Tibial nerve (tissue), 4 donors: Measurements from ENCODE around the gene BTBD10.

Experiments
- EP300 ChIP-seq, 2 donors: sonication (generic); formaldehyde crosslinking; IDR thresholded peaks; one replicate each; pipeline ENCODE4 v1.6.1; 2017; ENCODE audit warnings: antibody characterized with exemption in 2 of 2, mild to moderate bottlenecking in 1 of 2
- POLR2A ChIP-seq, 2 donors: fragments of 450-650 bp; IDR thresholded peaks; one replicate each; pipeline ENCODE4 v1.6.1; 2017; ENCODE audit warnings: antibody characterized with exemption in 2 of 2, mild to moderate bottlenecking in 2 of 2, moderate library complexity in 2 of 2
- TF ChIP-seq, protein P1 (sequence below), 5 experiments: fragments of 200-600 bp in 3 of 5; fragments of 450-650 bp in 2 of 5; sonication (generic) in 3 of 5; IDR thresholded peaks; one replicate each; pipeline ENCODE4 v1.5.1; 2016 to 2019; ENCODE audit warnings: antibody characterized with exemption in 5 of 5, mild to moderate bottlenecking in 3 of 5, moderate library complexity in 2 of 5

- TF ChIP-seq, protein P1, sequence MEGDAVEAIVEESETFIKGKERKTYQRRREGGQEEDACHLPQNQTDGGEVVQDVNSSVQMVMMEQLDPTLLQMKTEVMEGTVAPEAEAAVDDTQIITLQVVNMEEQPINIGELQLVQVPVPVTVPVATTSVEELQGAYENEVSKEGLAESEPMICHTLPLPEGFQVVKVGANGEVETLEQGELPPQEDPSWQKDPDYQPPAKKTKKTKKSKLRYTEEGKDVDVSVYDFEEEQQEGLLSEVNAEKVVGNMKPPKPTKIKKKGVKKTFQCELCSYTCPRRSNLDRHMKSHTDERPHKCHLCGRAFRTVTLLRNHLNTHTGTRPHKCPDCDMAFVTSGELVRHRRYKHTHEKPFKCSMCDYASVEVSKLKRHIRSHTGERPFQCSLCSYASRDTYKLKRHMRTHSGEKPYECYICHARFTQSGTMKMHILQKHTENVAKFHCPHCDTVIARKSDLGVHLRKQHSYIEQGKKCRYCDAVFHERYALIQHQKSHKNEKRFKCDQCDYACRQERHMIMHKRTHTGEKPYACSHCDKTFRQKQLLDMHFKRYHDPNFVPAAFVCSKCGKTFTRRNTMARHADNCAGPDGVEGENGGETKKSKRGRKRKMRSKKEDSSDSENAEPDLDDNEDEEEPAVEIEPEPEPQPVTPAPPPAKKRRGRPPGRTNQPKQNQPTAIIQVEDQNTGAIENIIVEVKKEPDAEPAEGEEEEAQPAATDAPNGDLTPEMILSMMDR (IDR thresholded peaks at IDR 0.05) = no peak
- no peak for TF ChIP-seq POLR2A (IDR thresholded peaks at IDR 0.05)
- TF ChIP-seq EP300 (IDR thresholded peaks at IDR 0.05) = no peak
These were observed 13.5 kb downstream of the BTBD10 start for GRCh38 chr11:13449522-13449921.
